HG03064 (cell line): ENCODE data around the gene STXBP2.
"Not testable (repeated sequence)": the region's sequence is repeated elsewhere in the genome, so short reads cannot be mapped to it uniquely, and the experiment has no call there.

ENCODE experiments used
- ATAC-seq: cut with Tn5 transposase; IDR thresholded peaks from one replicate; pipeline ENCODE4 v1.9.1; 2021; ENCODE audit warnings: low read depth; ENCODE audit not compliant: unreplicated experiment

The STXBP2 gene

GRCh38 chr19:7631577-7631976 lies 5.3 kb upstream of the STXBP2 start:
- ATAC-seq = no peak

DNA sequence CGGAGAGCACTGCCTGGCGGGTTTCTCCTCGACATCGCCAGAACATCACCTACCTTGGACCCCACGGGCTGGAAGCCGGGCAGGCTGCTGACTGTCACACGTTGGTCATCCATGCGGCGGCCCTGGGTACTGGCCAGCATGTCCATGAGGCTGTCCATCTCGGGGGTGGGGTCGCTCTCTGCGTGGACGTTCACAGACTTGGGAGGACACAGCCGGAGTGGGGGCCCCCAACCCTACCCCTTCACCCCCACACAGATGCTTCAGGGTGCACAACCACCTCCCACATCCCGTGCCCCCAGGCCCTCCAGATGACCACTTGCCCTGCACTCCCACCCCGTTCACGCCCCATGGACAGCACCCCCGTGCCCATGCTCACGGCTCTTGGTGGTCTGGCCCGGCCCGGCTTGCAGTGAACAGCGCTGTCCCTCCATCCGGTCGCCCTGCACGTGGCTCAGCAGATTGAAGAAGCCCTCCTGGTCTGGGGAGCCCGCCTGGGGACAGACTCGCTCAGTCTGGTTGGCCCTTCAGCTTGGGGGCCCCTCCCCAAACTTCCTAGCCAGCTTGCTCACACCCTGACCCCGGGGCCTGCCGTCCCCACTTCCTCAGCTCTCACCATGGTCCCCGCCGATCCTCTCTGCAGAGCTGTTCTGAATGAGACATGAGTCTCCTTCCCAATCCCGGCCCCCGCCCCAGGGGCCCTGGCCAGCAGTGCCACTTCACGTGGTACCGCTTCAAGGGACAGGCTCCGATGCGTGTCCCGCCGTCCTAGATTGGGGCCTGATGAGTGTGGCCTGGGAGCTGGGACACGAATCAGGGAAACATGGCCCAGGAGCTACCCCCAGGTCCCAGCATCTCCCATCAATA lies 4.3 kb upstream of the STXBP2 start:
- ATAC-seq = no peak

DNA sequence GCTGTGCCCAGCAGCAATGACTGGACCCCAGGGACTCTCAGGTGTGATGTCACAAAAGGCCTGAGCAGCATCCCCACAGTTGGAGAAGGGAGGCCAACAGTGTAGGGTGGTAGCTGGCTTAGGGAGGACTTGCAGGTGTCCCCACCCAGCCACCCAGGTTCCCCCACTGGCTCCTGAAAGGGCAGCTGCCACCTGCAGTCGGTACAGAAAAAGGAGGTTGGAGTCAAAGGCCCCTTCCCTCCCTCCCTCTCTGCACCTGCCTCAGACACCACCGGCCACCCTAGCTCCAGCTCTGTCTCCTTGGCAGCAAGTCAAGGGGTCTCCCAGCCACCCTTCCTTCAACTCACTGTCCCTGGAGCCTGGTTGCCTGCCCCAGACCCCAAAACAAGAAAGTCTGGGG lies 3.2 kb upstream of the STXBP2 start, which contains the start of gene PCP2:
PCP2 (minus strand) TSS at position 22 of the 400 bp plus-strand sequence. CDS start 262 bp downstream, outside the sequence.
- no peak for ATAC-seq

DNA sequence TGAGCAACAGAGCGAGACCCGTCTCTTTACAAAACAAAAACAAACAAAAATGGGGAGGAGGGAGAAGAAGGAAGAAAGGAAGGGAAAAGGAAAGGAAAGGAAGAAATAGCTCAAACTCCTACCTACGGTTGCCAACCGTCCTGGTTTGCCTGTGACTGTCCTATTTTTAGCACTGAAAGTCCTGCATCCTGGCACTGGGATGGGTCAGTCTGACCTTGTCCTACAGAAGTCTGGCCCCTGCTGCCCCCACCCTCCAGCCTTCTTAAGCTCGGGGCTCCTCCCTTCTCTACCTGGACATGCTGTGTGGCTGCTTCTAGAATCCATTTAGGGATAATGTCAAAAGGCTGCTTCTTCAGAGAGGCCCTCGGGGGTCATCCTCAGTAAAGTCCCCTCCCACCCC lies 1.2 kb upstream of the STXBP2 start:
- ATAC-seq = no peak

GRCh38 chr19:7636317-7636690 lies 606 bp upstream of the STXBP2 start:
- no peak for ATAC-seq

GRCh38 chr19:7637374-7638256 lies 705 bp downstream of the STXBP2 start:
- no peak for ATAC-seq

- ATAC-seq = no peak
Observed at GRCh38 chr19:7638802-7639465, 2.0 kb downstream of the STXBP2 start.

DNA sequence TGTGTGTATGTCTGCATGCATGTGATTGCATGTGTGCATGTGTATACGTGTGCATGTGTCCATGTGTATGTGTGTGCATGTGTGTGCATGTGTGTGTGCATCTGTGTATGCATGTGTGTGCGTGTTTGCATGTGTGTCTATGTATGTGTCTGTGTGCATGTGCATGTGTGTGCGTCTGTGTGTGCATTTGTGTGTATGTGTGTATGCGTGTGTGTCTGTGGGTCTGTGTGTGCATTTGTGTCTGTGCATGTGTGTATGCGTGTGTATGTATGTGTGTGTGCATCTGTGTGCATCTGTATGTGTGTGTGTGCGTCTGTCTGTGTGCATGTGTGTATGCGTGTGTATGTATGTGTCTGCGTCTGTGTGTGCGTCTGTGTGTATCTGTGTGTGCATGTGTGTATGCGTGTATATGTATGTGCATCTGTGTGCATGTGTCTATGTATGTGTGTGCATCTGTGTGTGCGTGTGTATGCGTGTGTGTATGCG lies 3.0 kb downstream of the STXBP2 start:
- no peak for ATAC-seq

GRCh38 chr19:7640803-7641202 lies 3.9 kb downstream of the STXBP2 start:
- no peak for ATAC-seq

GRCh38 chr19:7641290-7642276 lies 4.7 kb downstream of the STXBP2 start:
- no peak for ATAC-seq

- ATAC-seq = no peak
Observed at GRCh38 chr19:7642295-7643030, 5.6 kb downstream of the STXBP2 start.

DNA sequence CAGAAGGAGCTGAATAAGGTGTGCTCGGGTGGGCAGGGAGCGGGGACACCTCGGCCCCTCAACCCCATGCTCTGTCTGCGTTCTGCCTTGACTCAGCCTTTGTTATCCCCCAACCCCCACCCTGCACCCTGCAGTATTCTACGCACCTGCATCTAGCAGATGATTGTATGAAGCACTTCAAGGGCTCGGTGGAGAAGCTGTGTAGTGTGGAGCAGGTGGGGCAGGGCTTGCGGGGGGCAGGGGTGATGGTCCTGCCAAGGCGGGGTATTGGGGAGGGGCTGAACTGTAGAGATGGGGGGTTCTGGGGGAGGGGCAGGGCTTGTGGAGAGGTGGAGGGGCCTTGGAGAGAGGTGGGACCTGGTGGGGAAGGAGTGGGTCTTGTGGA lies 6.1 kb downstream of the STXBP2 start:
- no peak for ATAC-seq

DNA sequence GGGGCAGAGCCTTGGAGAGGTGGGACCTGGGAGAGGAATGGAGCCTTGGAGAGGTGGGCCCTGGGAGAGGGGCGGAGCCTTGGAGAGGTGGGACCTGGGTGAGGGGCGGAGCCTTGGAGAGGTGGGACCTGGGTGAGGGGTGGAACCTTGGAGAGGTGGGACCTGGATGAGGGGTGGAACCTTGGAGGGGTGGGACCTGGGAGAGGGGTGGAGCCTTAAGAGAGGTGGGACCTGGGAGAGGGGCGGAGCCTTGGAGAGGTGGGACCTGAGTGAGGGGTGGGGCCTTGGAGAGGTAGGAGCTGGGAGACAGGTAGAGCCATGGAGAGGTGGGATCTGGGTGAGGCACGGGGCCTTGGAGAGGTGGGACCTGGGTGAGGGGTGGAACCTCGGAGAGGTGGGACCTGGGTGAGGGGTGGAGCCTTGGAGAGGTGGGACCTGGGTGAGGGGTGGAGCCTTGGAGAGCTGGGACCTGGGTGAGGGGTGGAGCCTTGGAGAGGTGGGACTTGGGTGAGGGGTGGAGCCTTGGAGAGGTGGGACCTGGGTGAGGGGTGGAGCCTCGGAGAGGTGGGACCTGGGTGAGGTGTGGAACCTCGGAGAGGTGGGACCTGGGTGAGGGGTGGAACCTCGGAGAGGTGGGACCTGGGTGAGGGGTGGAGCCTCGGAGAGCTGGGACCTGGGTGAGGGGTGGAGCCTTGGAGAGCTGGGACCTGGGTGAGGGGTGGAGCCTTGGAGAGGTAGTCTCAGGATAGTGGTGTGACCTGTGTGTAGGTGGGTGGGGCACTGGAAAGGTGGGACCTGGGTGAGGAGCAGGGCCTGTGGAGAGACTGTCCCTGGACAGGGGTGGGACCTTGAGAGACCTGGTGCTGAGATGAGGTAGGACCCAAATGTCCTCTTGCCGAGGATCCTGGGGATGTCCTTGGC lies 7.0 kb downstream of the STXBP2 start:
- not testable (repeated sequence) for ATAC-seq

DNA sequence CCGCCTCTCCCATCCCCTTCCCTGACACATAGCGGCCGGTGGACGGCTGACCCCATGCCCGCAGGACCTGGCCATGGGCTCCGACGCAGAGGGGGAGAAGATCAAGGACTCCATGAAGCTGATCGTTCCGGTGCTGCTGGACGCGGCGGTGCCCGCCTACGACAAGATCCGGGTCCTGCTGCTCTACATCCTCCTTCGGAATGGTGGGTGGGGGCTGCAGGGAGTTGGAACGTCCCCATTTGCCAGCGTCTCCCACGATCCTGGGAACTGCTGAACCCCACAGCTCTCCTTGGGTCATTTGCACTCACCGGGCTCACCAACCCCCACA lies 7.6 kb downstream of the STXBP2 start:
- no peak for ATAC-seq

- no peak for ATAC-seq
Observed at GRCh38 chr19:7645163-7645562, 8.3 kb downstream of the STXBP2 start.

GRCh38 chr19:7645656-7646425 lies 8.9 kb downstream of the STXBP2 start:
- ATAC-seq = no peak

GRCh38 chr19:7646426-7646700 lies 9.5 kb downstream of the STXBP2 start:
- ATAC-seq = no peak

GRCh38 chr19:7647156-7647555 lies 10.2 kb downstream of the STXBP2 start:
- ATAC-seq = no peak
